ENCODE data around the gene PLD4. TPM values are rescaled to one million over a fixed set of nuclear protein-coding genes. Genes with fewer than 3 reads are reported as not detected.

The PLD4 gene
- polyA plus RNA-seq, 1 donor = 2.5 TPM

DNA sequence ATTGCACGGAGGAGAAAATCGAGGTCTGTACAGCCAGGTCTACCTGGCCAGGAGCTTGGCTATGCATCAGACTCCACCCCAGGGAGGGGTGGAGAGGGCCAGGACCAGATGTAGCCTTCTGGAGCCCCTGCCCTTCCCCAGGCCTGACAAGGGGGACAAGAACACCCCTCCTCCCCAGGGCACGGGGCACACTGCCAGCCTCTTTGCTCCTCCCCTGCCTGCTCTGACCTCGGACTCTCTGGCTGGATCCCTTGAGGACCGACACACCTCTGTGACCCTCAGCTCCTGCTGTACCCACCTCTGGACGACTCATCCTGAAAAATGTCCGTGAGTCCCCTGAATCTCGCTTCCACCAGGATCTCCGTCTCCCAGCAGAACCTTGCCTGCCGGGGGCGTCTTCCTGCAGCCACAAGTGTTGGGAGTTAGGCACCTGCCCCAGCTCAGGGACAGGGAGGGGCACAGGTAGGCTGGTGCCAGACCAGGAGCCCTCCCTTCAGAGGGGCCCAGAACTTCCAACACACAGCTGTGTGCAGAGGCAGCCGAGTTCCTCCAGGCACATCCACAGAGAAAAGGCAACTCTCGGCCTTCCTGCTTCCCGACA lies 31.7 kb downstream of the PLD4 start:
- no peak for DNase-seq

- no peak for DNase-seq
These were observed 32.8 kb downstream of the PLD4 start for GRCh38 chr14:104957146-104958113.

DNA sequence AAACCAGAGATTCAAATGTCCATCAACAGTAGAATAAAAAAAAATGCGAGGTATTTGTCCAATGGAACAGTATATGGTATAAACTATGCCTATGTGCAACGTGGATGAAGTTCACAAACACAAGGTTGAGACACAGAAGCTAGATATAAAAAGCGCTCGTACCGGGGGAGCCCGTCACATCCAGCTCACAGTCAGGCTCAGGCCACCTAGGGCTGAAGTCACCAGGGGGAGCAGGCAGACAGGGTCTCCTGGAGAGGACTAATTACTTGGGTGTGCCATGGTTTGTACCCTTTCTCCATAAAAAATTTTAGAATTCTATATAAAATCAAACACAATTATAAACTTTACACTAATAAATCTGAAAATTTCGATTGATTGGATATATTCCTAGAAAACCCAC lies 39.9 kb downstream of the PLD4 start:
- DNase-seq = no peak

DNA sequence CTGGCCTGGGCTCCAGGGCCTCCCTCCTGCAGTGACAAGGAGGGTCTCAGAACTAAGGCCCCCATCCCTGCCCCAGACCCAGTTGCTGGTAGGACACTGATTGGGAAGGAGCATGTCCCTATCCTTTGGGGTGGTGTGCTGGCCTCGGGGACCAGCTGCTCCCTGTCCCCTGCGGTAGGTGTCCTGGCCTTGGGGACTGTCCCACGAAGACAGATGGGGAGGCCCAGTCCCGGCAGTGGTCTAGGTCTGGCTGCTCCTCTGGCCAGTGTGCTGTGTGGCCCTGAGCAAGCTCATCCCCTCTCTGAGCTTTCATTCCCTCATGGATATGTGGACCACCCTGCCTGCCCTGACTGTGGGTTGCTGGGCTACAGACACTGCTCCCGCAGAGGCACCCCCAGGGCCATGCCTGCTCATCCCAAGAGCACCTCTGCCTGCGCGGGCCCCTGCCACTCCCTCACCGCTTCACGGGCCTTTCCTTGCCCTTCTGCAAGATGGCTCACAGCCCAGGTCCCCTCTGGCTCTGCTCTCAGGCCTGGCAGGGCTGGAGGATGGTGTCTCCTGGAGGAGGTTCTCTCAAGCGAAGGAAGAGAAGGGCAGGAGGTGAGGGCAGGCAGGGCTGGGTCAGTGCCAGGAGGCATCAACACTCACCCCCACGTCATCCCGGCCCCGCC lies 41.0 kb downstream of the PLD4 start:
- DNase-seq = no peak

GRCh38 chr14:104966261-104966865 lies 41.7 kb downstream of the PLD4 start:
- DNase-seq = no peak

DNA sequence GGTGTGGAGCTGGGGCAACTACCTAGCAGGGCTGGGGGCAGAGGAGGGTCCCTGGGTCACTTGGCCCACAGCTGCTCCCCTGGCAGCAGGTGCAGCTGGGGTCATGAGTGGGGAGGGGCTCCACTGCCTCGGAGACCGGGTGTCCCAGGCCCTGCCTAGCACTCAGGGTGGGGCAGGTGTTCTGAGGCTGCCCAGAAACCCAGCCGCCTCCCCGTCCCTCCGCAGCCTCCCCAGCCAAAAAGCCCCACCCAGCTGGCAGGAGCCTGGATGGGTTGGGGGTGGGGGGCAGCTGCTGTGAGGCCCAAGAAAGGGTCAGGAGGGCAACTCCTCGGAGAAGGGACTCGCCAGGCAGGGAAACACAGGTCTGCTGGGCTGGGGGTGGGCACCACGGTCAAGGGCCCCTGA lies 42.3 kb downstream of the PLD4 start:
- DNase-seq = no peak

DNA sequence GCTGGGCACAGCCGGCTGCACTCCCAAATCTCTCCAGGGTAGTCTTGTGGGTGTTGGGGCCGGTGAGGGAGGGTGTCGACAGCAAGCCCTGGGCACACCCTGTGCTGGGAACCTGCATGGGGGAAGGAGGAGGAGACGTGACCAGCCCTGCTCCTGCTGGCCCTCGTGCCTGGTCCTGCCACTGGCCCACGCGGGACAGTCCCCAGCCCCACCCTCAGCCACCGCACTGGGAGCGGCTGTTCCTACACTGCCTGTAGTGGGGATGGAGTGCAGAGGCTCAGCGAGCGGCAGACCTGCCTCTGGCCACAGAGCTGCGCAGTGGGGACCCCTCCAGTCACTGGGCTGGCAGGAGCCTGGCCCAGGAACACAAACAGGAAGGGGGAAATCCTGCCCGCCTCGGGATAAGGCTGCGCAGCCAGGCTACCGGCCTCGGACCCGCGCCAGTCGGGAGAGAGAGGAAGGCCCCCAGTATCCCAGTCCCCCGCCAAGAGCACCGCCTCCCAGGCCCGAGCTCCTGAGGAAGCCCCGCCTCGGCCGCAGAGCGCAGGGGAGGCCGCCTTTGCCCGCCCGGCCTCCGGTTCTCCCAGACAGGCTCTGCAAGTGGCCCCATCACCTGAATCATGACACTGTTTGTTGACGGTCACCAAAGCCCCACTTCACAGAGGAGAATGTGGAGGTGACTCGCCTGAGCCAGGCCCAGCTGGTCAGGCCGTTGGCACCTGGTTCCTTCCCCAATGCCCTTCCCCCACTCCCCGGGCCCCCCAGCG lies 42.9 kb downstream of the PLD4 start:
- no peak for DNase-seq

DNA sequence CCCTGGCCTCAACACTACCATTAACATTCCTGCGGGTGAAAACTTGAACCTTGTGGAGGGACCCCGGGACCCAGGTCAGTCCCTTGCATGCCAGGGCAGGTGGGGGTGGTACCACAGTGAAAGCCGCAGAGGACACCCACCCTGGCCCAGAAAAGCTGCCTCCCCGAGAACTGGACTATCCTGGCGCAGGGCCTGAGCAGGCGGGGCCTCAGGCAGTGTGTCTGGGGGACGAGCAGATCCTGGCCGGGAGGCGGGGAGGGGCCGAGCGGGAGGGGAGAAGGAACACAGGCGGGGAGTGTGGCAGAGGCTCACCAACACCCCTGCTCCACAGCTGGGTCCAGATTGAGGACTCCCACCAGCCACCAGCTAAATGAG lies 43.5 kb downstream of the PLD4 start:
- no peak for DNase-seq

DNA sequence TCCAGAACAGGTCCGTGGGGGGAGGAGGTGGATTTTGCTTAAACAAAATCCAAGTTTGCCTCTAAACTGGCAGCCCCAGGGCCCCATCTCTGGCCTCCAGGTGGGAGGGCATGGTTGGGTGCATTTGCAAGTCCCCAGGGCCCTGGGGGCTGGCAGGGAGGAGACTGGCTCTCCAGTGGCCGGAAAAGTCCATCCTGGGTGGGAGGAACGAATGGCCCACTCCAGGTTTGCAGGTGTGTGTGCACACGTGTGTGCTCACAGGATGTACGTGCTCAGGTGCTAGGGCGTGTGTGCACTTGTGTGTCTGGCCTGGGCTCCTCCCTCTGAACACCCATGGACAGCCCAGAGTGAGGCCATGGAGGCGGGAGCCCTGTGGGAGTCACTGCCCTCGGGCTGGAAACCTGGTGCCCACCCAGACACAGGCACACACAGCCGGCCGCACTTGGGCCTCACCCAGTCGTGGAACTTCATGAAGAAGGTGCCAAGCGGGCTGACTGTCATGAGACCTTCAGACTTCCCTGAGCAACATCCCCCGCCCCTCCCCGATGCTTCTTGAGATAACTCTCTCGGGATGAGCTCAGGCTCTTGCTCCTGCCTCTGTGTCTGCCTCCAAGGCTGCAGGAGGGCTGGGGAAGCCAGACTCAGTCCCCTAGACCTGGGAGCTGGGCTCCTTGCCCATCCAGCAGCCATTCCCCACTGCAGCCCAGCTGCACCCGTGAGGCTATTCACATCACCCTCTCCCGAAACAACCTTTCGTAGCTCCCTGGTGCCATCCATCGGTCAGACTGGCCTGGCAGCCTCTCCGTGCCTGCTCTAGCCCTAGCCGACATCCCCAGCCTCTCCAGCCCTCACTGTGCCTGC lies 44.1 kb downstream of the PLD4 start:
- no peak for DNase-seq

DNA sequence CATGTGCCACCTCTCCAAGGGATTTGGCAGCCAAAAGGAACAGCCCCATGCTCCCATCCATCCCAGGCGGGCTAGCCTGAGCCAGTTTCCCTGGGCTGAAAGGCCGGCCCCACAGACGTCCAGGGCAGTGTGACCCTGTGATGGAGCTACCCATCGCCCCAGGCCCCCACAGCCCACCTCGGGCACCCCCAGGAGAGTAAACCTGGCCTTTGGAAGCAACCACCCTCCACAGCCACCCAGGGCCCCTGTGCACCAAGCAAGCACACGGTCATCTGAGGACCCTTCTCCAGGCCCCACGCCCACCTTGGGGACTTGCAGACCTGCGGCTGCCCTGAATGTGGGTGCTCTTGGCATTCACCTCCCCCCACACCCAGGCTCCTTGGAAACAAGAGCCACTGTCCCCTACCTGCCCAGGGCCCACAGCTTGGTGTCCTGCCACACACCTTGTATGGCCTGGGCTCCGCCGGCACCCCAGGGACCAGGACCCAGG lies 45.1 kb downstream of the PLD4 start:
- no peak for DNase-seq

DNA sequence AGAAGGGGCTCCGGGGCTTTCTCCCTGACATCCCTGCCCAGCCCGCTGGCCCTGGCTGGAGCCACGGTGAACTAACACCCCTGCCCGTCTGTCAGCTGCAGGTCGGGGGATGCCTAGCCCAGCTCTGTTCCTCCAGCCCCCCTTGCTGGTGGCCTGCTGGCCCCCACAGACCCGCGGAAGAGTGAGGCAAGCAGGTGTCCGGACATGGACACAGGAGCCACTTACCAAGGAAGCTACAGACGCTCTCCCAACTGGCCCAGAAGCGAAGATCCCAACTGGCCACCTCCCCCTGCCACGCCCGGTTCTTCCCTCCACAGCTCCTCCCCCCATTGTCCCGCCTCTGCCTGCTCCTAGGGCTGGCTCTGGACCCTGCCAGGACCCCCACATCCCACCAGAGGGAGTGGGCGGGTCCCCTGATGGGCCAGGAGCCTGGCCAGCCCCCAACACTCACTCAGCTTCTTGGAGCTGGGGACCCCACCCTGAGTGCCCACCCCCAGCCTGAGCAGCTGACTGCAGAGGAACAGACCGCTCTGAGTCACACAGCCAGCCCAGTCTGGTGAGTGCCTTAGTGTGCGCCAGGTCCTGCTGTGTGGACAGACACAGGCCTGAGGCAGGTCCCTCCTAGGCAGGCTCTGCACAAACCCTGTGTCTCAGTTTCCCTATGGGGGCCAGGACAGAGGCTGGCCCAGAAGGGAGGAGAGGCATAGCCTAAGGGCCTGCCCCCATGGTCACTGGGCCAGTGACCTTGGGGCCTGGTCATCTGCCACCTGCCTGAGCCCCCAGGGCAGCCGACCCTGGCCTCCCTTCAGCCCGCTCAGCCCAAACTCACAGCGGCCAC lies 45.8 kb downstream of the PLD4 start:
- no peak for DNase-seq

DNA sequence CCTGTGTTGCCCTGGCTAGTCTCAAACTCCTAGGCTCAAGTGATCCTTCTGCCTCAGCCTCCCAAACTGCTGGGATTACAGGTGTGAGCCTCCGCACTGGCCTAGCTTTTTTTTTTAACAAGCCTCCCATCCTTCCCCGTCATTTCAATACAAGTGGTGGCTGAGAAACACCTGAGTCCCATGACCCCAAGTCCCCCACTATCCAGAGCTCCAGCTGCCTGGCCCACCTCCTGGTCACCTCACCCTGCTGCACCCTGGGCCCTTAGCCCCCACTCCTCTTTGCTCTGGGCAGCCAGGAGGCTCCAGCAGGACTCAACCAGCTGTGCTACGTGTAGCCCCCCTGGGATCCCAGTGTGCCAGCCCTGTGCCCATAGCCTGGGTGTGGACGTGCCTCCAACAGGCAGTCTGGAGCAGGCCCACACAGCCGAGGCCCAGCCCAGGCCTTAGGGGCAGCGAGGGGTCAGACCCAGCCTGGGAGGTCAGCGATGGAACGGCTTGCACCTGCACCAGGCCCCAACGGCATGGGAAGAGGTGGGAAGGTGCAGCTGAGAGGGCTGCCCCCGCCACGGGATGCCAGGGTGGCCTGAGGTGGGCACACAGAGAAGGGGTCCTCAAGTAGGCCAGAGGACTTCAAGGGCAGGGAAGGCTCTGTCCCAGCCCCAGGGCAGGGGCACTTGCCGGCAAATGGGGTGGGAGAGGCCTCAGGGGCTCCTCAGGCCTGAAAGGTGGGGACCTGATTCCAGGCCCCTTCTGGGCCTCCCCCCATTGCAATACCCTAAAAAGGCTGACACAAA lies 47.0 kb downstream of the PLD4 start:
- no peak for DNase-seq

- DNase-seq = no peak
These were observed 47.8 kb downstream of the PLD4 start for GRCh38 chr14:104972301-104973134.

- DNase-seq = no peak
These were observed 48.4 kb downstream of the PLD4 start for GRCh38 chr14:104973135-104973384.

DNA sequence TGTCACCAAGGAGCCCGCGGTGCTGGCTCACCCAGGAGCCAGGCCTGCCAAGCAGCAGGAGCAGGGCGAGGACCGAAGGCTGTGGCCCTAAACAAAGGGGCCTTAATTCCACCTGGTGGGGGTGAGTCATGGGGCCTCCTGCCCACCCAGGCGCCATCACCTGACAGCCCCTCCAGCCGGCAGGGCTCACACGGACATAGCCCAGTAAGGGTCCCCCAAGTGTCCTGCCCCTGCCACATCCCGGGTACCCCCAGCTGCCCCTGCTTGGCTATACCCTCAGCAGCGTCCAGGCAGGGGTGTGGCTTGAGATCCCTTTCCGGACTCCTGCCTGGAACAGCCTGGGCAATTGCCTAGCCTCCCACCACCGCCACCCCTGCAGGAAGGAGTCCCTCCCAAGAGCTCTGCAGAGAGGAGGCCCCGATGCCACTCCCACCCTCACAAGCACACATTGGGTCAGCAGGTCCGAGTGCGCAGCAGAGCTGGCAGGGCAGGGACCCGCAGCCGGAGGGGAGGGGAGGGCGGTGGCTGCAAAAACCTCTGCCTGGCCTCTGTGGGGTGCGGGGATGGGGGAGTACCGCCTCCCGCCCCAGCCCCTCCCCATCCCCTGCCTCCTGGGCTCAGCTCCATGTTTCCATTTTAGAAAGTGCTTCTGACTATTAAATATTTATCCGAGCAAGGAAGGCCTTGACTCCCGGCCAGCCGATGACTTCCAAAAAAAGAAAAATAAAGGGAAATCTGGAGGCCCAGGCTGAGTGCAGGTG lies 48.9 kb downstream of the PLD4 start:
- DNase-seq = no peak

DNA sequence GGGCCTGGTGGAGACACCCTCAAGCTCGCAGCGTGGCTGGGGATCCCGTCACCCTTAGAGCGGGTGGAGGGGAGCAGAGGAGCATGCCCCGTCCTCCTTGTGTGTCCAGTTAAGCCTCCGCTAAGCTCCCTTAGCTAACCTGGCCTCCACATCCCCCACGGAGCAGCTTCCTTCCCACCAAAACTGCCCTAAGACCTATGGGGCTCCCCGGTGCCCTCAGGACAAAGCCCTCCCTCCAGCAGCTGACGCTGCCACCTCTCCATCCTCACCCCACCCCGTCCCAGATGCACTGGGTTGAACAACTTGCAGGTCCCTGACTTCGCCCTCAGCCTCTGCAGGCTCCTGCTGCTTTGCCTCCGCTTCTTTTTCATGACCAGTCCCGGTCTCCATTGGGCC lies 49.5 kb downstream of the PLD4 start:
- no peak for DNase-seq

GRCh38 chr14:104974665-104975390 lies 50.1 kb downstream of the PLD4 start:
- DNase-seq = no peak
